K562 (cell line): ENCODE measurements around the gene FBXL12. TPM values are rescaled to one million over a fixed set of nuclear protein-coding genes. Genes with fewer than 3 reads are reported as not detected.

Experiments used
- ARID1B ChIP-seq: fragments of 450-650 bp; IDR thresholded peaks from 2 replicates; pipeline ENCODE4 v1.6.1; 2016; ENCODE audit warnings: antibody characterized with exemption, mild to moderate bottlenecking, inconsistent platforms
- BRD9 ChIP-seq: fragments of 450-650 bp; IDR thresholded peaks from 2 replicates; pipeline ENCODE4 v1.6.1; 2018; ENCODE audit warnings: low read depth; ENCODE audit not compliant: partially characterized antibody
- FIP1L1 ChIP-seq: fragments of 200-400 bp; formaldehyde crosslinking; IDR thresholded peaks from 2 replicates; pipeline ENCODE4 v1.6.1; 2018; ENCODE audit warnings: mild to moderate bottlenecking, low read depth, low read length; ENCODE audit not compliant: poor library complexity, severe bottlenecking
- FOXA1 ChIP-seq: fragments of 450-650 bp; IDR thresholded peaks from 2 replicates; pipeline ENCODE4 v1.6.1; 2016; ENCODE audit warnings: mild to moderate bottlenecking, borderline replicate concordance
- HDAC2 ChIP-seq: fragments of 450-650 bp; IDR thresholded peaks from 2 replicates; pipeline ENCODE4 v1.6.1; 2016; ENCODE audit warnings: mild to moderate bottlenecking
- KDM4B ChIP-seq, 2 experiments: fragments of 450-650 bp in 1 of 2; sonication (generic) in 1 of 2; IDR thresholded peaks; 2 replicates each; pipeline ENCODE4 v1.6.1; 2016 to 2017; ENCODE audit warnings: borderline replicate concordance in 2 of 2, antibody characterized with exemption in 1 of 2, low read depth in 1 of 2, mild to moderate bottlenecking in 1 of 2
- MYC ChIP-seq, 2 experiments: fragments of 250-450 bp in 1 of 2; sonication (Bioruptor Pico) in 1 of 2; IDR thresholded peaks; 2 replicates each; pipeline versions ENCODE4 v1.5.1 to v1.6.1; 2012 to 2021; ENCODE audit warnings: low read depth in 2 of 2, borderline replicate concordance in 1 of 2, improper control_type of control experiment in 1 of 2, low read length in 1 of 2, mild to moderate bottlenecking in 1 of 2, moderate library complexity in 1 of 2
- NELFE ChIP-seq: IDR thresholded peaks from 2 replicates; pipeline ENCODE4 v1.6.1; 2011; ENCODE audit warnings: mild to moderate bottlenecking; ENCODE audit not compliant: insufficient read depth, insufficient read length
- PHF20 ChIP-seq: fragments of 450-650 bp; IDR thresholded peaks from 2 replicates; pipeline ENCODE4 v1.6.1; 2018; ENCODE audit not compliant: partially characterized antibody
- POLR2A ChIP-seq: fragments of 450-650 bp; conservative IDR thresholded peaks from 2 replicates; pipeline ENCODE4 v1.6.1; 2016
- SMARCA5 ChIP-seq: fragments of 450-650 bp; IDR thresholded peaks from 2 replicates; pipeline ENCODE4 v1.6.1; 2016
- TGIF2 ChIP-seq: sonication (generic); formaldehyde crosslinking; IDR thresholded peaks from 2 replicates; pipeline ENCODE4 v1.8.1; 2022; ENCODE audit warnings: mild to moderate bottlenecking, missing genetic modification reagents, moderate library complexity
- ZFPM2 ChIP-seq: fragments of 250-450 bp; sonication (Bioruptor Pico); IDR thresholded peaks from 2 replicates; pipeline ENCODE4 v1.5.1; 2022; ENCODE audit warnings: mild to moderate bottlenecking
- ZNF282 ChIP-seq: sonication (generic); formaldehyde crosslinking; IDR thresholded peaks from 2 replicates; pipeline ENCODE4 v1.8.1; 2023; ENCODE audit warnings: missing genetic modification reagents
- ZNF766 ChIP-seq: fragments of 200-800 bp; sonication (Bioruptor generic); conservative IDR thresholded peaks from 2 replicates; pipeline ENCODE4 v1.6.1; 2016; ENCODE audit warnings: missing genetic modification characterization, missing compliant biosample characterization
- ZNF780A ChIP-seq: fragments of 250-450 bp; sonication (Bioruptor Pico); IDR thresholded peaks from 2 replicates; pipeline ENCODE4 v1.5.0; 2021; ENCODE audit warnings: mild to moderate bottlenecking
- ZNF785 ChIP-seq: fragments of 250-450 bp; sonication (Bioruptor Pico); IDR thresholded peaks from 2 replicates; pipeline ENCODE4 v1.4.0; 2020; ENCODE audit warnings: mild to moderate bottlenecking
- polyA plus RNA-seq, 8 experiments: library from polyadenylated mRNA; depleted of rRNA in 4 of 8; stranded (reverse) in 5 of 8; unstranded in 3 of 8; fragments of >200 nt; fragmentation: Nextera tagmentation in 2 of 8; fragmentation: Illumina TruSeq in 1 of 8; extraction: Ambion mirVana in 2 of 8; extraction: Trizol in 1 of 8; gene quantifications; 2 replicates each; pipeline versions ENCODE4 v1.2.1 to v1.2.3, GENCODE V29; 2011 to 2014; ENCODE audit warnings: inconsistent platforms in 1 of 8, missing spikeins in 1 of 8
- total RNA-seq, 7 experiments: library from RNA; depleted of rRNA in 6 of 7; stranded (reverse); fragments of >200 nt in 6 of 7; fragmentation: Illumina TruSeq in 2 of 7; extraction: Trizol in 2 of 7; gene quantifications; 2 replicates each; pipeline versions ENCODE4 v1.2.1 to v1.2.3, GENCODE V29; 2011 to 2021; ENCODE audit warnings: low replicate concordance in 1 of 7
- TF ChIP-seq, protein P1 (sequence below), 2 experiments: fragments of 450-650 bp; IDR thresholded peaks; 2 replicates each; pipeline ENCODE4 v1.6.1; 2016
- TF ChIP-seq, protein P2 (sequence below): fragments of 450-650 bp; IDR thresholded peaks from 2 replicates; pipeline ENCODE4 v1.6.1; 2018; ENCODE audit not compliant: partially characterized antibody
- TF ChIP-seq, protein P3 (sequence below): sonication (generic); formaldehyde crosslinking; IDR thresholded peaks from 2 replicates; pipeline ENCODE4 v1.8.1; 2023; ENCODE audit warnings: mild to moderate bottlenecking, missing genetic modification reagents
- TF ChIP-seq, protein P4 (sequence below): sonication (generic); formaldehyde crosslinking; IDR thresholded peaks from 2 replicates; pipeline ENCODE4 v1.8.1; 2022; ENCODE audit warnings: missing genetic modification reagents

The FBXL12 gene
- total and polyA plus RNA-seq, 9 of the 15 experiments (the other 6 are each of a cell fraction or from before 2014, with no cell fraction given), result 2.7 to 40.5 (median 26.5) TPM

DNA sequence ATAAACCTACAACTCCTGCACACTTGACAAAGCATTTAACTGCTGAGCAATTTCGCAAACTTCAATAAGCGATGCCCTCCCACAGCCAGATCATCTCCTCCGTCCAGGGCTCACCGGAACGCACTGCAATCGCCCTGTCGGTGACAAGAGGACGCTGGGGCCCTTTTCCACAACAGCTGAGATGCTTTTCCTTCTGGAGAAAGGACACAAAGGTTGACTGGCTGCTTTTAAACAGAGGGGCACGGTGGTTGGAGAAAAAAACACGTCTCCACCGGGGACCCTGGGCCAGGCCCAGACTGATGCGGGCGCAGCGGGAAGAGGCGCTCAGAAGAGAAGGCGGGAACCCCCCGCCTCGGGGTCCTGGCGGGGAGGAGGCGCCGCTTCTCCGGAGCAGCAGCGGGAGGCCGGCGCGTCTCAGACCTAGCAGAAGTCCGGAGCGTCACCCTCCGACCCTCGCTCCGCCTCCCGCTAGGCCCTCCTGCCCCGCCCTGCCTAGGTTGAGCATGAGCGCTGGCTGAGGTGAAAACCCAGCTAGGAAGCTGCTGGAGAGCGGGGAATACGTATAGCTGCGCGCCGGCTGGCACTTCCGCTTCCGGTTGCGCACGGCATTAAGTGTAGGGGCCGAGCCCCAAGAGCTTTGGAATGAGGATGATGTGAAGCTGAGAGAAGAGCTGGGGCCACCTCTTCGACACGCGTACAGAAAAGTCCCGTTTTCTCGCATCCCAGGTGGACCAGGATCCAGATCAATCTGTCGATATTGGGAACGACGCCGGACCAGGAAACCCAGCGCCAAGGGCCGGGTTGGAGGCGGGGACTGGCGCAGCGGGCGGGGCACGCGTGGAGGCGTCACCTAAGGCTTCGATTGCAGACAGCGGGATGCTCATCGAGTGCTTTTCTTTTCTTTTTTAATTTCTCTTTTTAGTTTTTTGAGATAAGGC lies 50.4 kb downstream of the FBXL12 start, which contains the start of gene ZNF846 (continued):
- TF ChIP-seq SMARCA5, result 0 out of 2 replicates have a peak, but pooled peaks have one; percentile 3
- no peak for TF ChIP-seq BRD9
- no peak for TF ChIP-seq ZNF785 (CRISPR knock-in tag)
- peak in 1 of 2 experiments; percentile 98; a peak in 2 of 4 replicates for TF ChIP-seq KDM4B (IDR thresholded peaks at IDR 0.05; ENCODE audit: borderline replicate concordance in 2 of 2, low read depth in 1 of 2)
- TF ChIP-seq MYC (IDR thresholded peaks at IDR 0.05; ENCODE audit: low read depth, low read length), result peak; percentile 75
- TF ChIP-seq MYC (CRISPR knock-in tag; IDR thresholded peaks at IDR 0.05; ENCODE audit: borderline replicate concordance, low read depth), result no peak
- no peak for TF ChIP-seq ZNF780A
- TF ChIP-seq HDAC2, result no peak
- no peak for TF ChIP-seq FOXA1
- no peak for TF ChIP-seq FIP1L1
- no peak for TF ChIP-seq NELFE
- TF ChIP-seq POLR2A, result peak; percentile 87
- no peak for TF ChIP-seq ZNF766
- TF ChIP-seq, protein P1, sequence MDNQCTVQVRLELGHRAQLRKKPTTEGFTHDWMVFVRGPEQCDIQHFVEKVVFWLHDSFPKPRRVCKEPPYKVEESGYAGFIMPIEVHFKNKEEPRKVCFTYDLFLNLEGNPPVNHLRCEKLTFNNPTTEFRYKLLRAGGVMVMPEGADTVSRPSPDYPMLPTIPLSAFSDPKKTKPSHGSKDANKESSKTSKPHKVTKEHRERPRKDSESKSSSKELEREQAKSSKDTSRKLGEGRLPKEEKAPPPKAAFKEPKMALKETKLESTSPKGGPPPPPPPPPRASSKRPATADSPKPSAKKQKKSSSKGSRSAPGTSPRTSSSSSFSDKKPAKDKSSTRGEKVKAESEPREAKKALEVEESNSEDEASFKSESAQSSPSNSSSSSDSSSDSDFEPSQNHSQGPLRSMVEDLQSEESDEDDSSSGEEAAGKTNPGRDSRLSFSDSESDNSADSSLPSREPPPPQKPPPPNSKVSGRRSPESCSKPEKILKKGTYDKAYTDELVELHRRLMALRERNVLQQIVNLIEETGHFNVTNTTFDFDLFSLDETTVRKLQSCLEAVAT (IDR thresholded peaks at IDR 0.05), result no peak
- peak; percentile 35 for TF ChIP-seq ARID1B
- no peak for TF ChIP-seq ZFPM2
- TF ChIP-seq, protein P2, sequence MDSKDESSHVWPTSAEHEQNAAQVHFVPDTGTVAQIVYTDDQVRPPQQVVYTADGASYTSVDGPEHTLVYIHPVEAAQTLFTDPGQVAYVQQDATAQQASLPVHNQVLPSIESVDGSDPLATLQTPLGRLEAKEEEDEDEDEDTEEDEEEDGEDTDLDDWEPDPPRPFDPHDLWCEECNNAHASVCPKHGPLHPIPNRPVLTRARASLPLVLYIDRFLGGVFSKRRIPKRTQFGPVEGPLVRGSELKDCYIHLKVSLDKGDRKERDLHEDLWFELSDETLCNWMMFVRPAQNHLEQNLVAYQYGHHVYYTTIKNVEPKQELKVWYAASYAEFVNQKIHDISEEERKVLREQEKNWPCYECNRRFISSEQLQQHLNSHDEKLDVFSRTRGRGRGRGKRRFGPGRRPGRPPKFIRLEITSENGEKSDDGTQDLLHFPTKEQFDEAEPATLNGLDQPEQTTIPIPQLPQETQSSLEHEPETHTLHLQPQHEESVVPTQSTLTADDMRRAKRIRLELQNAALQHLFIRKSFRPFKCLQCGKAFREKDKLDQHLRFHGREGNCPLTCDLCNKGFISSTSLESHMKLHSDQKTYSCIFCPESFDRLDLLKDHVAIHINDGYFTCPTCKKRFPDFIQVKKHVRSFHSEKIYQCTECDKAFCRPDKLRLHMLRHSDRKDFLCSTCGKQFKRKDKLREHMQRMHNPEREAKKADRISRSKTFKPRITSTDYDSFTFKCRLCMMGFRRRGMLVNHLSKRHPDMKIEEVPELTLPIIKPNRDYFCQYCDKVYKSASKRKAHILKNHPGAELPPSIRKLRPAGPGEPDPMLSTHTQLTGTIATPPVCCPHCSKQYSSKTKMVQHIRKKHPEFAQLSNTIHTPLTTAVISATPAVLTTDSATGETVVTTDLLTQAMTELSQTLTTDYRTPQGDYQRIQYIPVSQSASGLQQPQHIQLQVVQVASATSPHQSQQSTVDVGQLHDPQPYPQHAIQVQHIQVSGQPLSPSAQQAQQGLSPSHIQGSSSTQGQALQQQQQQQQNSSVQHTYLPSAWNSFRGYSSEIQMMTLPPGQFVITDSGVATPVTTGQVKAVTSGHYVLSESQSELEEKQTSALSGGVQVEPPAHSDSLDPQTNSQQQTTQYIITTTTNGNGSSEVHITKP, result peak; percentile 65
- no peak for TF ChIP-seq TGIF2 (CRISPR knock-in tag)
- TF ChIP-seq, protein P3, sequence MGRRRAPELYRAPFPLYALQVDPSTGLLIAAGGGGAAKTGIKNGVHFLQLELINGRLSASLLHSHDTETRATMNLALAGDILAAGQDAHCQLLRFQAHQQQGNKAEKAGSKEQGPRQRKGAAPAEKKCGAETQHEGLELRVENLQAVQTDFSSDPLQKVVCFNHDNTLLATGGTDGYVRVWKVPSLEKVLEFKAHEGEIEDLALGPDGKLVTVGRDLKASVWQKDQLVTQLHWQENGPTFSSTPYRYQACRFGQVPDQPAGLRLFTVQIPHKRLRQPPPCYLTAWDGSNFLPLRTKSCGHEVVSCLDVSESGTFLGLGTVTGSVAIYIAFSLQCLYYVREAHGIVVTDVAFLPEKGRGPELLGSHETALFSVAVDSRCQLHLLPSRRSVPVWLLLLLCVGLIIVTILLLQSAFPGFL (CRISPR knock-in tag), result no peak
- TF ChIP-seq PHF20, result peak; percentile 96
- TF ChIP-seq, protein P4, sequence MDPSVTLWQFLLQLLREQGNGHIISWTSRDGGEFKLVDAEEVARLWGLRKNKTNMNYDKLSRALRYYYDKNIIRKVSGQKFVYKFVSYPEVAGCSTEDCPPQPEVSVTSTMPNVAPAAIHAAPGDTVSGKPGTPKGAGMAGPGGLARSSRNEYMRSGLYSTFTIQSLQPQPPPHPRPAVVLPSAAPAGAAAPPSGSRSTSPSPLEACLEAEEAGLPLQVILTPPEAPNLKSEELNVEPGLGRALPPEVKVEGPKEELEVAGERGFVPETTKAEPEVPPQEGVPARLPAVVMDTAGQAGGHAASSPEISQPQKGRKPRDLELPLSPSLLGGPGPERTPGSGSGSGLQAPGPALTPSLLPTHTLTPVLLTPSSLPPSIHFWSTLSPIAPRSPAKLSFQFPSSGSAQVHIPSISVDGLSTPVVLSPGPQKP (CRISPR knock-in tag), result no peak
- no peak for TF ChIP-seq ZNF282
